ENCODE measurements around the gene KLF2. TPM values are rescaled to one million over a fixed set of nuclear protein-coding genes. Genes with fewer than 3 reads are reported as not detected.

Gene KLF2
- total and polyA plus RNA-seq, 2 donors (not counting 1 experiment from before 2014, with no cell fraction given), result 242 to 3,965 TPM

DNA sequence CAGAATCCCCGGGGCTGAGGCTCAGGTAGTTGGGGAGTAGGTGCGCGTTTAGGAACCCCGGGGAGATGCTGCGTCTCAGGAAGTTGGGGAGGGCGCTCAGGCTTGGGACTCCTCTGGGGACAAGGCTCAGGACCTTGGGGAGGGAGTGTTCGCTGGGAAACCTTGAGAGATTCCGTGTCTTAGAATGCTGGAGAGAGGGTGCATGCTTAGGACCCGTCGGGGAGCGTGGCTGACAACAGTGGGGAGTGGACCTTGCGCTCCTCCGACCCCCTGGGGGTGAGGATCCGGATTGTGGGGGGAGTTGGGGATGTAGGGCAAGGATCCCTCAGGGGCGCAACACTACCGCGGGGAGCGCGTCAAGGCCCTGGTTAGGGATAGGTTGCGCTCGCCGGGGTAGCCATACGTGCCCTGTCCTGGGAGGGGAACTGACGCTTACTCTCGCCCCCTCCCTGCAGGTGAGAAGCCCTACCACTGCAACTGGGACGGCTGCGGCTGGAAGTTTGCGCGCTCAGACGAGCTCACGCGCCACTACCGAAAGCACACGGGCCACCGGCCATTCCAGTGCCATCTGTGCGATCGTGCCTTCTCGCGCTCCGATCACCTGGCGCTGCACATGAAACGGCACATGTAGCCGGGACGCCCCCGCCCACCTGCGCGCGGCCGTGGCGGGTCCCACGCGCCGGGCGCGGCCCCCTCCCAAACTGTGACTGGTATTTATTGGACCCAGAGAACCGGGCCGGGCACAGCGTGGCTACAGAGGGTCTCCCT, 2.0 kb downstream of the KLF2 start:
- Histone ChIP-seq H3K27me3 (replicated peaks in 1 of 4; ENCODE audit: control extremely low read depth in 1 of 4, control insufficient read depth in 3 of 4, insufficient read depth in 4 of 4, low read length in 3 of 4) (no peaks in the 10 kb centered on the region), H3K79me2 (ENCODE audit: control insufficient read depth, insufficient read depth, low read length) (peaks cover 53% of the 10 kb centered on the region), H3K27ac (ENCODE audit: low read length in 2 of 2) (peak overlapping the region; percentile 87 to 98), H3K36me3 (replicated peaks in 1 of 2; ENCODE audit: control extremely low read depth in 1 of 2, control insufficient read depth in 1 of 2, extremely low read depth in 1 of 2, insufficient read depth in 2 of 2, low read length in 1 of 2) (peaks cover 0 to 36% of the 10 kb centered on the region in 2 experiments), H3K4me2 (replicated peaks; ENCODE audit: low read depth, low read length, poor library complexity, severe bottlenecking) (peak overlapping the region; percentile 96), H3K9me3 (ENCODE audit: control extremely low read depth in 1 of 3, control insufficient read depth in 2 of 3, insufficient read depth in 1 of 3, low read length in 2 of 3) (peaks cover 0 to 10% (median 0%) of the 10 kb centered on the region in 3 donors), H3K4me1 (ENCODE audit: control insufficient read depth in 2 of 2, insufficient read depth in 2 of 2, low read length in 2 of 2) (peaks cover 46 to 65% of the 10 kb centered on the region in 2 donors), H3K4me3 (ENCODE audit: control extremely low read depth in 1 of 5, extremely low read depth in 1 of 5, insufficient read depth in 1 of 5, low read depth in 2 of 5, low read length in 4 of 5) (peak overlapping the region; percentile 86 to 100 (median 98)), H3K9ac (ENCODE audit: low read length) (peak overlapping the region; percentile 100), H2AFZ (ENCODE audit: insufficient read depth, low read depth, low read length, poor library complexity, severe bottlenecking) (no peak overlapping the region), H4K20me1 (ENCODE audit: control insufficient read depth, insufficient read depth, low read length, poor library complexity, severe bottlenecking) (peaks cover 51% of the 10 kb centered on the region)
- H3K27ac Mint-ChIP-seq, result peak overlapping the region; percentile 98
- no peak for ATAC-seq (ENCODE audit: low read depth)
- TF ChIP-seq EZH2 (IDR thresholded peaks at IDR 0.05; ENCODE audit: borderline replicate concordance, insufficient read depth, low read depth, low read length, poor library complexity, severe bottlenecking), result no peak
- no peak for TF ChIP-seq CTCF (IDR thresholded peaks at IDR 0.05)
- peaks cover 66% of the 10 kb centered on the region for H3K4me1 Mint-ChIP-seq
- no peaks in the 10 kb centered on the region for H3K27me3 Mint-ChIP-seq
- ChIA-PET CTCF (interaction anchor here (1.1 to 6.1 kb wide), 7 partner anchors 16 to 91 kb away, joined by 3 to 101 read pairs (median 22); no protein-coding TSS in a partner anchor), POLR2A (interaction anchor here (0.9 to 9.3 kb wide), 9 partner anchors 15 to 92 kb away, joined by 4 to 337 read pairs (median 33); no protein-coding TSS in a partner anchor)
- peak; percentile 79 for DNase-seq
- H3K9me3 Mint-ChIP-seq (ENCODE audit: insufficient read depth), result no peaks in the 10 kb centered on the region
- H3K4me3 Mint-ChIP-seq, result peak overlapping the region; percentile 99
- intact Hi-C loops (cut with micrococcal nuclease), result loop anchor here (2.0 to 5.0 kb wide), 2 partner anchors 184 to 260 kb away; partner anchors contain the start of gene HSH2D
- WGBS (ENCODE audit: insufficient coverage), result 9% methylated on average over 55 of the region's 58 CpGs

GRCh38 chr19:16327169-16327475, 2.5 kb downstream of the KLF2 start:
- Histone ChIP-seq H3K9me3 (ENCODE audit: control extremely low read depth in 1 of 3, control insufficient read depth in 2 of 3, insufficient read depth in 1 of 3, low read length in 2 of 3) (peaks cover 0 to 10% (median 0%) of the 10 kb centered on the region in 3 donors), H2AFZ (ENCODE audit: insufficient read depth, low read depth, low read length, poor library complexity, severe bottlenecking) (no peak overlapping the region), H3K36me3 (replicated peaks in 1 of 2; ENCODE audit: control extremely low read depth in 1 of 2, control insufficient read depth in 1 of 2, extremely low read depth in 1 of 2, insufficient read depth in 2 of 2, low read length in 1 of 2) (peaks cover 0 to 36% of the 10 kb centered on the region in 2 experiments), H3K27me3 (replicated peaks in 1 of 4; ENCODE audit: control extremely low read depth in 1 of 4, control insufficient read depth in 3 of 4, insufficient read depth in 4 of 4, low read length in 3 of 4) (no peaks in the 10 kb centered on the region), H4K20me1 (ENCODE audit: control insufficient read depth, insufficient read depth, low read length, poor library complexity, severe bottlenecking) (peaks cover 51% of the 10 kb centered on the region), H3K4me1 (ENCODE audit: control insufficient read depth in 2 of 2, insufficient read depth in 2 of 2, low read length in 2 of 2) (peaks cover 45 to 60% of the 10 kb centered on the region in 2 donors), H3K4me2 (replicated peaks; ENCODE audit: low read depth, low read length, poor library complexity, severe bottlenecking) (peak overlapping the region; percentile 96), H3K79me2 (ENCODE audit: control insufficient read depth, insufficient read depth, low read length) (peaks cover 53% of the 10 kb centered on the region), H3K9ac (ENCODE audit: low read length) (peak overlapping the region; percentile 100), H3K4me3 (ENCODE audit: control extremely low read depth in 1 of 5, extremely low read depth in 1 of 5, insufficient read depth in 1 of 5, low read depth in 2 of 5, low read length in 4 of 5) (peak overlapping the region; percentile 86 to 100 (median 98)), H3K27ac (ENCODE audit: low read length in 2 of 2) (peak overlapping the region; percentile 87 to 98)
- no peaks in the 10 kb centered on the region for H3K9me3 Mint-ChIP-seq (ENCODE audit: insufficient read depth)
- TF ChIP-seq CTCF (IDR thresholded peaks at IDR 0.05) (no peak), EZH2 (IDR thresholded peaks at IDR 0.05; ENCODE audit: borderline replicate concordance, insufficient read depth, low read depth, low read length, poor library complexity, severe bottlenecking) (no peak)
- peak overlapping the region; percentile 99 for H3K4me3 Mint-ChIP-seq
- CTCF ChIA-PET, result interaction anchor here (0.7 to 6.1 kb wide), 11 partner anchors 16 to 260 kb away, joined by 3 to 101 read pairs (median 18); no protein-coding TSS in a partner anchor
- 16% methylated on average over 8 of the region's 14 CpGs for WGBS (ENCODE audit: insufficient coverage)
- intact Hi-C loops (cut with micrococcal nuclease), result loop anchor here (2.0 to 5.0 kb wide), 2 partner anchors 185 to 260 kb away; partner anchors contain the start of gene HSH2D
- POLR2A ChIA-PET, result interaction anchor here (0.9 to 9.3 kb wide), 11 partner anchors 15 to 257 kb away, joined by 3 to 337 read pairs (median 33); no protein-coding TSS in a partner anchor
- peak overlapping the region; percentile 98 for H3K27ac Mint-ChIP-seq
- ATAC-seq (ENCODE audit: low read depth), result no peak
- no peaks in the 10 kb centered on the region for H3K27me3 Mint-ChIP-seq
- DNase-seq, result no peak
- H3K4me1 Mint-ChIP-seq, result peaks cover 66% of the 10 kb centered on the region

All from B cell (primary cell).